ENCODE data around the gene MEGF11.
"Not testable (repeated sequence)": the region's sequence is repeated elsewhere in the genome, so short reads cannot be mapped to it uniquely, and the experiment has no call there.

Gene MEGF11

DNA sequence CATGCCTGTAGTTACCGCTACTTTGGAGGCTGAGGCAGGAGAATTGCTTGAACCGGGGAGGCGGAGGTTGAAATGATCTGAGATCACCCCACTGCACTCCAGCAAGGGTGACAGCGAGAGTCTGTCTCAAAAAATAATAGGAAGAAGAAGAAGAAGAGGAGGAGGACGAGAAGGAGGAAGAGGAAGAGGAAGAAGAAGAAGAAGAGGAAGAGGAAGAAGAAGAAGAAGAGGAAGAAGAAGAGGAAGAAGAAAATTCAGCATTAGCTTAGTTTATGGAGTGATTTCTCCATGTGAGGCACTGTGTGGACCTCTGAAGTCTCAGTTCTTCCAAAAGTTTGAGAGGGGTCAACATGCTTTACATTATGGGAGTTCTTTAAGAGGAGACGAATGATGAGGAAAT is 17.4 kb upstream of the MEGF11 start:
- DNase-seq = no peak

DNA sequence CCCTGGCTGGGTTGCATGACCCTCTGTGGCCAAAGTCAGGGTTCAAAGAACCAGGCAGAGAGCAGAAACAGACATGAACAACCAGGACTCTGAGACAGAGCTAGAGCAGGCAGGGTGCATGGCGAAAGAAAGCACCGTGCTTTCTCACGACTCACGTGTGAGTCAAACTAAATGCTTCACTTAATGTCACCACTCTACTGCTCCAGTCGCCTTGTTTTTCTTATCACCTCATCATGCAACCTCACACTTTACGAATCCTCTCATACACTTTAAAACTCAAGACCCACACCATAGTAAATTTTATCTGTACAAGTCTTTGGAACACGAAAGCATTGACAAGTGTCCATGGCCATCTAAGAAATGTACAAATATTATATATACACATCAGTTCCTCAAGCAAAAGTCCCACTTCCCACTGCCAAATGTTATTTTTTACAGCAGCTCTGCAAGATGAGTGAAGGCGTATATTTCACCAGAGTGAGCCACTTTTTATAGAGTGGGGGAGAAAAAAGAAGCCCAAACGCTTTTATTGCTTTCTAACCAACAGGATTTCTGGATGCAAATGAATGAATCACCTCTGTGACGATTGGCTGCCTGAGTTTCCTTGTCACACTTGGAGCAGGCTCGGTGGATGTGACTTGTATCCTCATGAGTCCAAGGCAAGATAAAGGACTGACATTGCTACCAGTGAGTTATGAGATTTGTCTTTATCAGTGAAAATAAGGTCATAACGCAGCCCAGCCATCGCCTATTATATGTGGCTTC is 16.0 kb upstream of the MEGF11 start:
- no peak for DNase-seq

DNA sequence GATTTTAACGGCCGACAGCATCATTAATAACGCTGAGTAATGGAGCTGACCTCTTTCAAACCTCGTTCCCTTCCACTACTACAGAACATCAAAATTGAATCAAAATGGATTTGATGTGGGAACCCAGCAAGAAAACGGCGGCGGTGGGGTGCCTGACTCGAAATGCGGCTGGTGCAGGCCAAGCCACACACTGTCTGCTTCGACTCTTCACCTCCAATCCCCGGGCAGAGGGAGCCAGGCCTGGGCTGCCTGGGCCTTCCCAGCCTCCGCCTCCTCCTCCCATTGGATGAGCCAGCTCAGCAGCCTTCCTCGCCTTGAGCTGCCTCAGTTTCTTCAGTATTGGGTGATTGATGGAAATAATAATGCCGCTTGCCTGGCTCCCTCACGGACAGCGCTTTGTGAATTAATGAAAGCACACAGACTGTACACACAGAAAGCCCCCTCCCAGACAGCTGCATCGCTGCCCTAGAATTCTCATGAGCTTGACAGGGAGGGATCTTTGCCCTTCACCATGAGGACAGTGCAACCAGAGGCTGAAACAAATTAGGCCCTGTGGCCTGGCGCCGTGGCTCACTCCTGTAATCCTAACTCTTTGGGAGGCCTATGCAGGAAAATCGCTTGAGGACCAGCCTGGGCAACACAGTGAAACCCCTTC is 11.4 kb upstream of the MEGF11 start:
- DNase-seq = no peak

DNA sequence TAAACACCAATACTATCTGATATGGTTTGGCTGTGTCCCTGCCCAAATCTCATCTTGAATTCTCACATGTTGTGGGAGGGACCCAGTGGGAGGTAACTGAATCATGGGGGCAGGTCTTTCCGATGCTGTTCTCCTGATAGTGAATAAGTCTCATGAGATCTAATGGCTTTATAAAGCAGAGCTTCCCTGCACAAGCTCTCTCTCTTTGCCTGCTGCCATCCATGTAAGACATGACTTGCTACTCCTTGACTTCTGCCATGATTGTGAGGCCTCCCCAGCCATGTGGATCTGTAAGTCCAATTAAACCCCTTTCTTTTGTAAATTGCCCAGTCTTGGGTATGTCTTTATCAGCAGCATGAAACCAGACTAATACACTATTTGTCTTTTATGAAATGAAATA is 9.3 kb upstream of the MEGF11 start:
- DNase-seq = not testable (repeated sequence)

DNA sequence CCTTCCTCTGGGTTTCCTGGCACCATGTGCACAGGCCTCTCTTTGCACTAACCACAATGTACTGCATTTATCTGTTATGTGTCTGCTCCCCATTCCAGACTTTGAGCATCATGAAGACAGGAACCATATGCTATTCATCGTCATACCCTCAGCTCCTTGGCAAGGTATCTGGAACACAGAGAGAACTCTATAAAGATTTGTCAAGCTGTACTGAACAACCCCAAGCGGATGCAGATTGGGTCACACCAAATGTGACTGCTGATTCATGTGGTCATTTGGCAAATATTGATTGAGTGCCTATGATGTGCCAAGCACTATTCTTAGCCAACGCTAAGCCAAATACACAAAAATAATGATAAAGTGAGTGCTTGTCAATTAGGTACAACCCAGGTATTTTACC is 7.5 kb upstream of the MEGF11 start:
- DNase-seq = no peak

DNA sequence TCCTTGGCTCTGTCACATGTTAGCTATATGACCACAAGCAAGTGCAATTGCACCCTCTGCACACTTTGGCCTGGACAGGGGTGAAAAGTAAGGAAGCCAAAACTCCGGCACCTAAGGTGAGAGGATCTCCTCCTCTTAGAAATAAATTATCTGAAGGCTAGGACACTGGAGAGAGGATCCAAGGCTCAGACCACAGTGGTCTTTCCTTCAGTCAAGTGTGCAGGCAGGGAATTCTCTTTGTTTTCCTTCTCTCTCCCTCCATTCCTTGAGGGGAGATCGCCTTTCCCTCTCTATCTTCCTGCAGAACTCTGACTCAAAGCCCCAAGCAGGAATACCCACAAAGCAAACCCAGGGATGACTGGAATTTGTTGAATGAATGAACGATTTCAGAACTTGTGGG is 3.1 kb upstream of the MEGF11 start:
- no peak for DNase-seq

DNA sequence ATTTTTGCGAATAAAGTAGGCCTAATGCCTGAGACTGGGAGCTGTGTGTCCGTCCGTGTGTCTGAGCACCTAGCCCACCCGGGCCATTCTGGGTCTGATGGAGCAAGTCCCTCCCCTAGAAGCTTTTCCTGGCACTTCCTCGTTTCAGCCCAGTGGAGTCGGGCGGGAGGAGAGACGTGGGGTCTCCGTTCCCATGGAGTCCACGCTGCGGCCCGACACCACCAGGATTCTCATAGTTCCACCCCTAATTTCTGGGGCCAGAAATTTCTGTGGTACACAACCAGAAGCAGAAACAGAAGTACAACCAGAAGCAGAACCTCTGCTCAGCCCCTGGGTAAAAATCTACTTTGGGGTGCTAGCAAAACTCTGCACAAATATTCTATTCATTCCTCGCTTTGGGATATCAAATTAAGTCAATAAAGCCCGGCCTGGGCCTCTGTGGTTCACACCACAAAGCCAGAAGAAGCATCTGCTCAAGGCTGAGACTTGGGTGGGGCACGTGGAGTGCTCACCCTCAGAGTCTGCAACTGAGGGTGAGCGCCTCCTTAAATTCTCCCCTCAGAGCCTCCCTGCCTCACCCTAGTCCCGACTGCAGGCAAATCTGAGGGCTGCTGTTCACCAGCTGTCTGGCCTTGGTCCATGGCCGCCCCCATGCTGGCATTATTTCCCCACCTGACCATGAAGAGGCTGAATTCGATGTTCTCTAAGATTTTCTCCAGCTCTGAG is 1.6 kb upstream of the MEGF11 start:
- DNase-seq = no peak

DNA sequence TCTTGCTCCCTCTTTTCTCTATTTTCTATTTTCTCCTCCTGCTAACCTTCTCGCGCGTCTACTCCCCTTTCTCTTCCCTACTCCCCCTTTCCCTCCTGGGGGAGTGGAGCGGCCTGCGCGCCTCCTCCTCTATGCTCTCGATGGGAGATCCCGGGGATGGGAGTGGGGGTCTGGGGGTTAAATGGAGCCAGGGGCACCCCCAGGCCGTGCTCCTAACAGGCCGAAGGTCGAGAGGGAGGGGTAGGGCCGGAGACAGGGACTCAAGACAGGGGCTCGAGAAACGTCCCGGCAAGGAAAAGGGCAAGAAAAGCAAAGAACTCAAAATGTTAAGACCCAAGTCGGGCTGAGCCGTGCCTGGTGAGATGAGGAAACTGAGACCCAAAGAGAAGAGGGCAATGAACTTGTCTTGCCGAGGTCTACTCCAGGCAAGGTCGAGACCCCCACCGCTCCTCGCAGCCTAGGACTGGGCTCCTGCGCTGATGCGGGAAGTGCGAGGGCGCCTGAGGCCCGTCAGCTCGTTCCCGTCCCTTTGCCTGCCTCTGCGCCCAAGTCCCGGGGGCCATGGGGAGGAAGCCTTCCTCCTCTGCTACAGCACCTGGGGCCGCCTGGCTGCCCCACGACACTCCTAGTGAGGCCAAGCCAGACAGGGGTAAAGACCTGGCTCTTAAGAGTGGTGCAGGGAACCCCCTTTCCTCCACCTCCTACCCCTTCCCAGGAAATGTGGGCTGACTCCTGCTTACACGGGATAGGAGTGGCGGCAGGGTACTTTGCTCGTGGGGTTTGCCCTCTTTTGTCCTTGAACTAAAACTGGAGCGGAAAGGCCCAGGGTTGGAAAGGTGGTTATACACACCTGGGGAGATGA is 770 bp upstream of the MEGF11 start:
- DNase-seq = no peak

DNA sequence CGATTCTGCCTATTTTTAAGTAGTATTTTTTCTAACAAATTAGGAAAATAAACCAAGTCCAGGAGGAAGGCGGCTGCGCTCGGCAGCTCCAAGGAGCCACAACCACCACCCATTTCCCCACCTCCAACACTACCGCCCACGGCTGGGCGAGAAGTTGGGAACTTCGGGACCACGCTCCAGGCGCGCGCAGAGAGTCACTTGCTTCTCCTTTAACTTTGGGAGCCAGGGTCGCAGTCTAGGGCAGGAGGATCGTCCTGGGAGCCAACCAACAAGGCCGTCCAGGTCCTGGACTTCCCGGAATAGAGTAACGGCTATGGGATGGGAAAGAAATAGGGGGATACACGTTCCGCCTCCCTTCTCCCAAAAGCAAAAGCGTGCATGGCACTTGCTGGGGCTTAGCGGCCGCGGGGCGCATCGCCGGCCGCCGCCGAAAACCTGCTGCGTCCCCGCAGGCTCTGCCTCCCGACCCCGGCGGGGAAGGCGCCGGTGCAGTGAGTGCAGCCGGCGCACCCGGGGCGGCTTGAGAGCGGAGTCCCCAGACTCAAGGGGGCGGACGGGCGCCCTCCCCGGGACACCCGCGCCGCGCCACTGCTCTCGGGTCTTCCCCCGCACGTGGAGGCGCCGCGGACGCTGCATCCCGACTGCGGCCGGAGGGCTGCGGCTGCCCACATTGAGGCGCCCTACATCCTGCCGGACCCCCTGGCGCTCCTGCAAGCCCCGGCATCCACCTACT is 699 bp downstream of the MEGF11 start:
- no peak for DNase-seq

DNA sequence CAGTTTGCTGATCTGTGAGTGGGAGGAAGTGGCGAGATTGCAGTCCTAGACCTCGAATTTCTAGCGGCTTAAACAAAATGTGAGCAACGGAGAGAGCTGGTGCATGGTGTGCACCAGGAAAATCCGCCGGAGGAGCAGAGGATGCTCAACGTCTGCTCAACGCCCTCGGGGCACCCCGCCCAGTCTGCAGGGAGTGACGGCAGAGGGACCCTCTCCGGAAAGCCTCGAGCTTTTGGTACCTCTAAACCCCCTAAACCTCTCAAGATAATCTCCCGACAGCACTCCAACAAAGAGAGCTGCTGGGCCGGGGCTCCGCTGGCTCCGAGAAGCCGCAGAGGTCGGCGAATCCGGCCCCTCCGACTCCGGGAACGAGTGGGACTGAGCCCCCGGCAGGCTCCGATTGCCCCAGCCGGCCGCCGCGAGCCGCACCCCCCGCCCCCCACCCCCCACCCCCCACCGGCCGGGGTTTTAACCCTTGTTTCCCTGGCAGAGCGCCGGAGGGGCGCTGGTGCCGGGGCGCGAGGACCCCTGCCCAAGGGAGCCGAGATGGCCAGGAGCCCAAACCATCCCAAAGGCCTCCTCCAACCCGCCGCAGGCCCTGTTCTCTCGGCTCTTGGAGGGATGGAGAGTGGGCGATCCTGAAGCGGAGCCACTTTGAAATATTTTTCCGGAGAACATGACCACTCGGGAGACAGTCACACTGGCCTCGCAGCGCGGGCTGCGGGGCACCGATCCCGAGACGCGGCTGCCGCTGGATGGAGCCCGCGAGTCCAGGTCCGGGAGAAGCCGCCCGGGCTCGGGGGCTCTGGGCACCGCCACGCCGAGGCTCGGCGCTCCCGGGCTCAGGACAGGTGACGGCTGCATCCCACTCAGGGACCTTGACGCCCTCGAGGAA is 1.5 kb downstream of the MEGF11 start:
- no peak for DNase-seq

DNA sequence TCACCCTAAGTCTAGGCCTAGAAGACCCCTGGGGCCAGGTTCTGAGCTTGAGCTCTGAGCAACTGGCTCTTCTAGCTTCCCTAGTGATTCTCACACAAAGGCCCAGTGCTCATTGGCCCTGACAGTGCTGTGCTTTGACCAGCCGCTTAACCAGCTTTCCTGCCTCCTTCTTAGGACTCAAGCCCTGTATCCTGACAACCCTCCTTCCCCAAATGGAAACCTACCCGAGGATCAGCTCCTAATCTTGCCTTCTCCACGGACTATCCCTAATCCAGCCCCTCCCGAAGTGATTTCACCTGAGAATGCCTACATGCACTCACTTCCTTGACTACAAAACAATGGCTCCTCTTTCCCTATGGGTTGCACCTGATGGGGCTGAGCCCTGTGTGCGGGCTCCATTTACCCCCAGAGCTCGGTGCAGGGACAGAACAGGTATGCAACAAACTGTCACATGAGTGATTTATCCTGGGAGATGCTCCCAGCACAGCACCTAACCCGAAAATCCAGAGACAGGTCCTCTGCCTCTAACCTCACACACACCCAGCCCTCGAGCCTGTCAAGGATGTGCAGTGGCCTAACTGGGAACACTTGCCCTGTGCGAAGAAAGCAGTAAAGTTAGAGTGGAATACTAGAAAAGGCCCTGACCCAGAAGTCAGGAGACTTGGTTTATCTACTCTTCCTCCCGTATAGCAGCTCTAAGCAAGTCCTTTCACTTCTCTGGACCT is 2.3 kb downstream of the MEGF11 start:
- DNase-seq = no peak

DNA sequence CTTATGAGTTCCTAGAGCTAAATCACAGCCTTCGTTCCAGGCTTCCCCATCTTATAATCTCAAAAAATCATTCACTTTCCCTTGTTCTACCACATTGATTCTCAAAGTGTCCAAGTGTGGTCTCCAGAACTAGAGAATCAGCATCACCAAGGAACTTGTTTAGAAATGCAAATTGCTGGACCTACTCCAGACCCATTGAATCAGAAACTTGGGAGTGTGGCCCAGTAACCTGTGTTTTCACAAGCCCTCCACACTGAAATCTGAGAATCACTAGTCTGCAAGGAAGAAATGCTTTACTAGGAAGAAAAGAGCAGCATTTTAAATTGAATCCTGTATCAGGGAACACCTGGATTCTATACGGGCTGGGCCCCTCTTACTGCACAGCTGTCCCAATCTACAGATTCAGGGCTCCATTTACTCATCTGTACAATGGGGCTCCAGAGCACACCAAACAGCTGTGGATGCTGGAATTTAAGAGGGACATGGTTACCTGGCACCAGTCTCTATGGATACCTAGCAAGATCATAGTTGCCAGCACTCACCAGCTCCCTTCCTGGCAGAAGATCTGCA is 3.9 kb downstream of the MEGF11 start:
- no peak for DNase-seq

DNA sequence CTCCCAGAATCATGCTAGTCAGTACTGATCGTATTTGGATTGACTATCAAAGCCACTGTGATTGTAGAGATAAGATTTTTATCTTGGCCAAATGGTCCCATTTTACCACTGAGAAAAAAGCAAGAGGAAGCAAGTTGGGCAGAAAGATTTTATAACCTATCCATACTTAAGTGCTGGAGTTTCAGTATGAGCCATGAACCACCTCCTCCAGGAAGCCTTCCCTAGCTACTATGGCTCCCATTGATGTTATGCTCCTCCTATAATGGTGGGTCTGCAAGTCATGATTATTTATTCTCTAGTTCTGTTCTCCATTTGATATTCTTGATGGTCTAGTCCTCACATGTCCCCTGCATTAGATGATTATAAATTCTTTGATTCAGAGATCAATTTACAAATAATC is 6.6 kb downstream of the MEGF11 start:
- DNase-seq = no peak

DNA sequence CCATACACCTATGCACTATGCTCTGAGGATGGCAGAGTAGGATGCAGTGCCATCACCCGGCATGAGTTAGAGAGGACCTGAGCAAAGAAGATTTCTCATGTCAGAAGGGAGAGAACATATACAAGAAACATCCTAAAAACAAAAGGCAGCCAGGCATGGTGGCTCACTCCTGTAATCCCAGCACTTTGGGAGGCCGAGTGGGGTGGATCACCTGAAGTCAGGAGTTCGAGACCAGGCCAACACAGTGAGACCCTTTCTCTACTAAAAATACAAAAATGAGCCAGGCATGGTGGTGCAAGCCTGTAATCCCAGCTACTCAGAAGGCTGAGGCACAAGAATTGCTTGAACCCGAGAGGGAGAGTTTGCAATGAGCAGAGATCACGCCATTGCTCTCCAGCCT is 7.7 kb downstream of the MEGF11 start:
- DNase-seq = not testable (repeated sequence)

DNA sequence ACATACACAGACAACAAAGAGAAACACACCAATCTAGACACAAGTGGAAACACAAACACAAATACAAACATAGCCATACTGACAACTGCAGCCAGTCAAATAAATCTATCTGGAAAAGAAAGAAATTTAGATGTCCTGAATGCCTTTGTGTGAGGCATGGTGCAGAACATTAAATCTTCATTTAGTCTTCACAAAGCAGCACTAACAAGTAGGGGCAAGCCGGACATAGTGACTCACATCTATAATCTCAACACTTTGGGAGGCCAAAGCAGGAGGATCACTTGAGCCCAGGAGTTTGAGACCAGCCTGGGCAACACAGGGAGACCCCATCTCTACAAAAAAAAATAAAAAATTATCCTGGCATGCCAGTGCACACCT is 11.7 kb downstream of the MEGF11 start:
- no peak for DNase-seq

DNA sequence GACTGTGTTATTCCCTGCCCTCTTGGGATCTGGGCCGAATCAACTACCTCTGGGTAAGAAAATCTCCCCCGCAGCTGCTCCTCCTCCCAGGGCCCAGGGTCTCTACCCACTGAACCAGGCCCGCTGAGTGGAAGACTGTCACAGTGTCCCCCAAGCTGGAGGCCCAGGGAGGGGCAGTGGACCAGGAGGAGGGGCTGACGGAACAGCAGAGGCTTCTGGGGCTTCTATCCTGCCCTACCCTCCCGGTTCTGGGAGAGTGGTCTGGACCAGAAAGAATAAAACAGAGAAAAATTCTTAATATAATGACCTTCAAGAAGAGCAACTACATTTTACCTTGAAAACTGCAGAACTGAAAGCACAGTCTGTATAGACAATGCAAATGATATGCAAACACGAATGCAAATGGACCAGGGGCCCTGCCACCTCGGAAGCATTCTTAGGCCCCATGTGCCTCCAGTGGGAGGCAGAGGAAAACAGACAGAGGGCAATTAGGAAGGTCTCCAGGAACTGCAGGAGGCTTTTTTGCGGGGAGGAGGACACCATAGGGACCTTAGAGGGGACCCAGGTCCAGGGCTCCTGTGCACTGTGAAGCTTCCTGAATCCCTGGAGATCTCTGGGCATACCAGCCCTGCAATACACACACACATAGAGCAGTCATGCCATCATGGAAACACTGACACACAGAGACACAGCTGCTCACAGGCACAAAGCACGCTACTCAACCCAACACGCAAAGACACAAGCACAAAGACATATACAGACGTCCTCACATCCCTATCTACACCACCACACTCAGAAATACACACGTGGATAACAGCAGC is 12.3 kb downstream of the MEGF11 start:
- no peak for DNase-seq

DNA sequence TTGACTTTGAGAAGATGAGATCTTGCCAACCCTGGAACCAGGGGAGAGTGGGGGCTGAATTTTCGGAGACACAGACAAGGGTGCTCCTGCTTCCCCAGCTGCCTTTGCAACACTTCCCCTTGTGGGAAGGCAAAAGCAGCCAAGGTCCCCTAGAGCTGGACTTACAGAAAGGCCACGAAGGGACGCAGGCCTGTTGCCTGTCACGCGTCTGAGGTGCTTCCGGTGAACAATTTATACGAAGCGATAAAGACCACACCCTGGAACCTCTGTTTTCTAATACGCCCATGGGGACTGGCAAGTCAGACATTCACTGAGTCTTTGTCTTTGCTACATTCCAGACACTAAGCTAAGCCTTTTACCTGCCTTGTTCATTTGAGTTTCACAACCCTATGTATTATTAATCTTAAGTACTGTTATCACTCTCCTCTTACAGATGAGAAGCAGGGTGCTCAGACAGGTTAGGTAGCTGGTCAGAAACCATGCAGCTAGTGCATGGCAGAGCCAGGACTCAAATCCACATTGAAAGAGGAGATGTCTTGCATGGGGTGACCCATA is 13.2 kb downstream of the MEGF11 start:
- DNase-seq = no peak

DNA sequence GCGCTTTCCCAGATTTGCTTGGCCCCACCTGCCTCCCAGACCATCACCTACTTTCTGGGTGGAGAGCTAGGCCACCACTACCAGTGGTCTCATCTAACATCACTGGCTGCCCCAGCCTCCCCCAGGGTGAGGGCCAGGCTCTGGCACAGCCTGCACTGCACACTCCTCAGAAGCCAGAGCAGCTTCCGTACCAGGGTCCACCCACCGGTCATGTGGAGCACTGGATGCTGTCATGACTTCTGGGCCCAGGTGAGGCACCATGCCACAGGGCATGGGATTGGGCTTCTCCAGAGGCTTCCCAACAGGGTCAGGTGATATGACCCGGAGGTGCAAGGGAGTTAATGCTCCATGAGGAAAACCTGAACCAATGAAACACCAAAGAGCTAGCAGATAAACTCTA is 14.0 kb downstream of the MEGF11 start:
- no peak for DNase-seq

DNA sequence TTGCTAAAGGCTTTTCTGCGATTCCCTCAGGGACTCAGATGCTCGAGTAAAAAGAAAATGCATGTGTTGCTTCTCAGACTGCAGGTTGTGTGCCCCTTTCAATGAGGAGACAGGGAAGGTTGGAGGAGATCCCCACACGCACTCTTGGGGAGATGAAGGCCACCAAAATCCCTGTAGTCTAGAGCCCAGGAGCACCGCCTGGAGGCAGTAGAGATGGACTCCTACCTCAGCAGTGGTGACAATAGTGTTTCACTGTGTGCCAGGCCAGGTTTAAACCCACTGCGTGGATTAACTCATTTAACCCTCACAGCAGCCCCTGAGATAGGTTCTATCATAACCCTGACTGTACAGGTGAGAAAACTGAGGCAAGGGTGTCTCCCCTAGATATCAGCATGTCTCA is 15.2 kb downstream of the MEGF11 start:
- no peak for DNase-seq
